Measurements from ENCODE around the gene SLC6A16. TPM values are rescaled to one million over a fixed set of nuclear protein-coding genes. Genes with fewer than 3 reads are reported as not detected.

Gene SLC6A16
- total RNA-seq, 1 experiment from 2014 or later = 1.3 TPM

GRCh38 chr19:49255674-49256073 lies 69.3 kb downstream of the SLC6A16 start:
- Histone ChIP-seq H3K9me3 (ENCODE audit: control insufficient read depth, insufficient read depth, low read depth, low read length) (no peaks in the 10 kb centered on the region), H3K4me3 (ENCODE audit: low read depth in 2 of 2, low read length in 2 of 2) (no peak overlapping the region), H3K36me3 (ENCODE audit: control insufficient read depth, insufficient read depth, low read length) (no peaks in the 10 kb centered on the region), H3K4me1 (ENCODE audit: control insufficient read depth, insufficient read depth, low read length) (no peaks in the 10 kb centered on the region), H3K27me3 (ENCODE audit: control insufficient read depth, insufficient read depth, low read length) (no peaks in the 10 kb centered on the region), H3K27ac (ENCODE audit: low read length) (no peak overlapping the region)
- TF ChIP-seq CTCF (IDR thresholded peaks at IDR 0.05) (no peak), REST (IDR thresholded peaks at IDR 0.05; ENCODE audit: insufficient read depth in 1 of 2, low read depth in 2 of 2, low read length in 1 of 2) (no peak), SIN3A (IDR thresholded peaks at IDR 0.05; ENCODE audit: borderline replicate concordance, insufficient read depth, low read depth, low read length) (no peak), POLR2AphosphoS5 (IDR thresholded peaks at IDR 0.05; ENCODE audit: low read depth, low read length) (no peak), TCF7L2 (IDR thresholded peaks at IDR 0.05; ENCODE audit: low read depth, low read length) (no peak)
- ATAC-seq = no peak
- in situ Hi-C loops (cut with HindIII; ENCODE audit: low pct_unique_long_range_greater_than_20kb, low sequenced_read_pairs) = no loop called here
- no TSS peak for BruUV-seq (replicated peaks)
- DNase-seq (ENCODE audit: low read depth, low spot score) = no peak
- ChIA-PET CTCF (no interaction called here), POLR2A (no interaction called here)
- intact Hi-C loops (cut with micrococcal nuclease; ENCODE audit: unreplicated experiment) = no loop called here

- Histone ChIP-seq H3K27ac (ENCODE audit: low read length) (no peak overlapping the region), H3K9me3 (ENCODE audit: control insufficient read depth, insufficient read depth, low read depth, low read length) (no peaks in the 10 kb centered on the region), H3K4me3 (ENCODE audit: low read depth in 2 of 2, low read length in 2 of 2) (no peak overlapping the region), H3K36me3 (ENCODE audit: control insufficient read depth, insufficient read depth, low read length) (no peaks in the 10 kb centered on the region), H3K4me1 (ENCODE audit: control insufficient read depth, insufficient read depth, low read length) (no peaks in the 10 kb centered on the region), H3K27me3 (ENCODE audit: control insufficient read depth, insufficient read depth, low read length) (no peaks in the 10 kb centered on the region)
- in situ Hi-C loops (cut with HindIII; ENCODE audit: low pct_unique_long_range_greater_than_20kb, low sequenced_read_pairs) (no loop called here), intact Hi-C loops (cut with micrococcal nuclease; ENCODE audit: unreplicated experiment) (no loop called here)
- TF ChIP-seq TCF7L2 (IDR thresholded peaks at IDR 0.05; ENCODE audit: low read depth, low read length) = no peak
- TF ChIP-seq POLR2AphosphoS5 (IDR thresholded peaks at IDR 0.05; ENCODE audit: low read depth, low read length) = no peak
- TF ChIP-seq REST (IDR thresholded peaks at IDR 0.05; ENCODE audit: insufficient read depth in 1 of 2, low read depth in 2 of 2, low read length in 1 of 2) = no peak
- no peak for TF ChIP-seq CTCF (IDR thresholded peaks at IDR 0.05)
- no peak for TF ChIP-seq SIN3A (IDR thresholded peaks at IDR 0.05; ENCODE audit: borderline replicate concordance, insufficient read depth, low read depth, low read length)
- BruUV-seq (replicated peaks) = no TSS peak
- ATAC-seq = no peak
- no peak for DNase-seq (ENCODE audit: low read depth, low spot score)
- CTCF ChIA-PET = interaction anchor here (0.7 kb wide), 1 partner anchor 136 kb away, joined by 3 read pairs; the partner anchor contains the start of gene LIN7B
- POLR2A ChIA-PET = interaction anchor here (1.1 kb wide), 1 partner anchor 14 kb away, joined by 5 read pairs; no protein-coding TSS in a partner anchor
Observed at GRCh38 chr19:49249933-49250332, 75.1 kb downstream of the SLC6A16 start.

Measured in Panc1 (cell line).